OCI-LY1 (cell line): ENCODE data around the gene PATJ.

Source experiments
- CTCF ChIP-seq: fragments of 200-600 bp; sonication (generic), shearing (Covaris generic); IDR thresholded peaks from 2 replicates; pipeline ENCODE4 v1.5.1; 2017; ENCODE audit warnings: mild to moderate bottlenecking, antibody characterized with exemption, low read length, moderate library complexity, mixed read lengths
- EZH2 ChIP-seq: fragments of 200-600 bp; sonication (generic), shearing (Covaris generic); IDR thresholded peaks from 2 replicates; pipeline ENCODE4 v1.8.0; 2017; ENCODE audit warnings: borderline replicate concordance, mixed run types, mild to moderate bottlenecking, antibody characterized with exemption, low read length, moderate library complexity, mixed read lengths

- no peak for TF ChIP-seq CTCF
- no peak for TF ChIP-seq EZH2
Measured at GRCh38 chr1:62221171-62221570, 478.9 kb downstream of the PATJ start.
